Fibroblast of gingiva (primary cell): Measurements from ENCODE around the gene BIRC6.
A peak's percentile ranks its signal among the peaks of the same experiment; 100 is the strongest.
"Not testable (repeated sequence)": the region's sequence is repeated elsewhere in the genome, so short reads cannot be mapped to it uniquely, and the experiment has no call there.

Experiments
- DNase-seq: peaks from one replicate; pipeline ENCODE4 v3.0.0-alpha.2; 2011; ENCODE audit warnings: low read depth

BIRC6 gene

GRCh38 chr2:32446369-32446768 is 89.5 kb downstream of the BIRC6 start:
- no peak for DNase-seq

- no peak for DNase-seq
Measured at GRCh38 chr2:32450851-32451250, 94.0 kb downstream of the BIRC6 start.

- no peak for DNase-seq
Measured at GRCh38 chr2:32452338-32453064, 95.7 kb downstream of the BIRC6 start.

GRCh38 chr2:32453242-32454062 is 96.6 kb downstream of the BIRC6 start:
- DNase-seq, result peak; percentile 10

- no peak for DNase-seq
Measured at GRCh38 chr2:32455816-32456215, 99.0 kb downstream of the BIRC6 start.

GRCh38 chr2:32456808-32457207 is 100.0 kb downstream of the BIRC6 start:
- DNase-seq, result no peak

GRCh38 chr2:32457814-32458213 is 101.0 kb downstream of the BIRC6 start:
- DNase-seq, result no peak

GRCh38 chr2:32460861-32461260 is 104.0 kb downstream of the BIRC6 start:
- DNase-seq, result not testable (repeated sequence)

- no peak for DNase-seq
Measured at GRCh38 chr2:32463110-32463509, 106.3 kb downstream of the BIRC6 start.

GRCh38 chr2:32464431-32464830 is 107.6 kb downstream of the BIRC6 start:
- no peak for DNase-seq

GRCh38 chr2:32472605-32473004 is 115.8 kb downstream of the BIRC6 start:
- no peak for DNase-seq

- DNase-seq, result no peak
Measured at GRCh38 chr2:32474381-32474780, 117.6 kb downstream of the BIRC6 start.

- peak; percentile 15 for DNase-seq
Measured at GRCh38 chr2:32478889-32479620, 122.2 kb downstream of the BIRC6 start.

- no peak for DNase-seq
Measured at GRCh38 chr2:32479993-32480392, 123.2 kb downstream of the BIRC6 start.

GRCh38 chr2:32482471-32482870 is 125.6 kb downstream of the BIRC6 start:
- DNase-seq, result no peak

- peak; percentile 95 for DNase-seq
Measured at GRCh38 chr2:32484937-32485336, 128.1 kb downstream of the BIRC6 start.

GRCh38 chr2:32485399-32485798 is 128.6 kb downstream of the BIRC6 start:
- peak; percentile 61 for DNase-seq

GRCh38 chr2:32489061-32489460 is 132.2 kb downstream of the BIRC6 start:
- DNase-seq, result no peak

GRCh38 chr2:32491346-32491745 is 134.5 kb downstream of the BIRC6 start:
- no peak for DNase-seq

GRCh38 chr2:32495139-32495538 is 138.3 kb downstream of the BIRC6 start:
- no peak for DNase-seq

GRCh38 chr2:32496662-32497061 is 139.8 kb downstream of the BIRC6 start:
- DNase-seq, result no peak

GRCh38 chr2:32498306-32498705 is 141.5 kb downstream of the BIRC6 start:
- DNase-seq, result no peak

GRCh38 chr2:32502941-32503340 is 146.1 kb downstream of the BIRC6 start:
- no peak for DNase-seq
